ENCODE results near the gene EFHC1. TPM values are rescaled to one million over a fixed set of nuclear protein-coding genes. Genes with fewer than 3 reads are reported as not detected.

EFHC1 gene
- total RNA-seq, 1 experiment from 2014 or later: 13.2 TPM

GRCh38 chr6:52403627-52404026 lies 16.5 kb upstream of the EFHC1 start:
- no peak overlapping the region for H4K8ac ChIP-seq (replicated peaks; ENCODE audit: insufficient read length, low read depth, low read length)
- Mint-ChIP-seq H3K27ac (no peak overlapping the region; a peak in 1 of 7 replicates), H3K27me3 (ENCODE audit: low read depth) (no peaks in the 10 kb centered on the region), H3K9me3 (no peaks in the 10 kb centered on the region), H3K36me3 (ENCODE audit: insufficient read depth in 1 of 3, low read depth in 3 of 3) (peaks cover 3 to 12% (median 6%) of the 10 kb centered on the region in 3 experiments; a peak in 4 of 7 replicates), H3K4me3 (no peak overlapping the region), H3K4me1 (peaks cover 12 to 17% of the 10 kb centered on the region in 2 experiments)
- no peak overlapping the region for H2BK20ac ChIP-seq (ENCODE audit: low read depth, low read length, poor library complexity, severe bottlenecking)
- no peaks in the 10 kb centered on the region for H3K79me1 ChIP-seq (ENCODE audit: insufficient read depth, low read depth, low read length, poor library complexity, severe bottlenecking)
- no peak for TF ChIP-seq CTCF (conservative IDR thresholded peaks at IDR 0.05)
- no peaks in the 10 kb centered on the region for H3K23me2 ChIP-seq (ENCODE audit: insufficient read length, low read depth, low read length, poor library complexity, severe bottlenecking)
- H3K23ac ChIP-seq (ENCODE audit: insufficient read length, low read depth, low read length): no peak overlapping the region
- H3K14ac ChIP-seq (ENCODE audit: insufficient read depth, low read length): no peak overlapping the region
- no peak overlapping the region for H2BK15ac ChIP-seq (ENCODE audit: low read depth, low read length)
- H2BK12ac ChIP-seq (ENCODE audit: insufficient read length, low read depth, low read length): no peak overlapping the region
- no peaks in the 10 kb centered on the region for H3K9me3 ChIP-seq (ENCODE audit: control insufficient read depth, low read depth, low read length)
- H3K27me3 ChIP-seq (ENCODE audit: insufficient read depth, low read length): no peaks in the 10 kb centered on the region
- no peaks in the 10 kb centered on the region for H3K4me1 ChIP-seq (ENCODE audit: insufficient read depth, low read length)
- no peak for DNase-seq
- no peak overlapping the region for H2AFZ ChIP-seq (ENCODE audit: low read length)
- WGBS (ENCODE audit: extremely low coverage, insufficient read length, low lambda C conversion rate): no CpG with 5 or more reads among the region's 9 CpGs
- H3T11ph ChIP-seq (ENCODE audit: low read length): no peak overlapping the region
- no peaks in the 10 kb centered on the region for H4K20me1 ChIP-seq (ENCODE audit: control insufficient read depth, insufficient read depth, insufficient read length)
- H3K18ac ChIP-seq (ENCODE audit: insufficient read length, low read depth, low read length): no peak overlapping the region
- H4K91ac ChIP-seq (ENCODE audit: insufficient read length, low read depth, low read length): no peak overlapping the region
- no peak overlapping the region for H3K4me2 ChIP-seq (ENCODE audit: insufficient read depth, insufficient read length, low read length)
- H3K56ac ChIP-seq (ENCODE audit: insufficient read length, low read depth, low read length): no peak overlapping the region
- H3K27ac ChIP-seq (ENCODE audit: insufficient read length, low read depth, low read length): no peak overlapping the region
- H4K5ac ChIP-seq (ENCODE audit: insufficient read length, low read depth, low read length): no peak overlapping the region
- H3K9ac ChIP-seq (ENCODE audit: extremely low read depth, insufficient read length, low read length): no peak overlapping the region
- H2BK5ac ChIP-seq (ENCODE audit: insufficient read length, low read length): no peak overlapping the region
- no peak overlapping the region for H3K4ac ChIP-seq (ENCODE audit: low read depth, low read length)
- no peak overlapping the region for H2AK5ac ChIP-seq (ENCODE audit: insufficient read length, low read length)
- no peaks in the 10 kb centered on the region for H3K79me2 ChIP-seq (ENCODE audit: insufficient read depth, low read length)
- H2BK120ac ChIP-seq (ENCODE audit: low read depth, low read length, poor library complexity, severe bottlenecking): no peak overlapping the region

All from H9 (cell line).